Neural cell (in vitro differentiated cells): ENCODE measurements around the gene SPPL2A. TPM values are rescaled to one million over a fixed set of nuclear protein-coding genes. Genes with fewer than 3 reads are reported as not detected.

ENCODE experiments used
- H2AFZ ChIP-seq: fragments of 200-600, 300-800 bp; sonication (generic), shearing (Covaris generic); 2 replicates; pipeline ENCODE4 v1.6.0; 2014; ENCODE audit warnings: low read depth, mild to moderate bottlenecking, antibody characterized with exemption, low read length, moderate library complexity
- H3F3A ChIP-seq: fragments of 200-600 bp; shearing (Covaris generic); 2 replicates; pipeline ENCODE4 v1.6.1; 2016; ENCODE audit warnings: mild to moderate bottlenecking, moderate library complexity, mixed read lengths, antibody characterized with exemption, low read length; ENCODE audit not compliant: insufficient read depth, poor library complexity, severe bottlenecking
- H3K27ac ChIP-seq: fragments of 200-600, 300-800 bp; sonication (generic), shearing (Covaris generic); 2 replicates; pipeline ENCODE4 v1.5.1; 2014; ENCODE audit warnings: mild to moderate bottlenecking, low read length, moderate library complexity
- H3K27me3 ChIP-seq: fragments of 300-800, 200-600 bp; sonication (generic), shearing (Covaris generic); 2 replicates; pipeline ENCODE4 v1.6.0; 2014; ENCODE audit warnings: mild to moderate bottlenecking, low read depth, low read length, moderate library complexity; ENCODE audit not compliant: insufficient read depth
- H3K36me3 ChIP-seq: fragments of 300-800, 200-600 bp; sonication (generic), shearing (Covaris generic); 2 replicates; pipeline ENCODE4 v1.5.1; 2014; ENCODE audit warnings: mild to moderate bottlenecking, antibody characterized with exemption, low read length, moderate library complexity; ENCODE audit not compliant: insufficient read depth
- H3K4me2 ChIP-seq: fragments of 300-800, 200-600 bp; sonication (generic), shearing (Covaris generic); 2 replicates; pipeline ENCODE4 v1.6.0; 2014; ENCODE audit warnings: mild to moderate bottlenecking, low read length
- H3K4me3 ChIP-seq: fragments of 300-800, 200-600 bp; sonication (generic), shearing (Covaris generic); 2 replicates; pipeline ENCODE4 v1.5.1; 2014; ENCODE audit warnings: mild to moderate bottlenecking, low read length, moderate library complexity
- H3K79me2 ChIP-seq: fragments of 200-600 bp; shearing (Covaris generic); replicated peaks from 2 replicates; pipeline ENCODE4 v1.6.0; 2014; ENCODE audit warnings: mild to moderate bottlenecking, low read length, moderate library complexity; ENCODE audit not compliant: insufficient read depth
- H3K9ac ChIP-seq: fragments of 300-800, 200-600 bp; sonication (generic), shearing (Covaris generic); 2 replicates; pipeline ENCODE4 v1.6.1; 2016; ENCODE audit warnings: mild to moderate bottlenecking, low read length, mixed read lengths
- H3K9me2 ChIP-seq: fragments of 200-600 bp; shearing (Covaris generic); 2 replicates; pipeline ENCODE4 v1.6.1; 2016; ENCODE audit warnings: mild to moderate bottlenecking, low read length, mixed read lengths; ENCODE audit not compliant: insufficient read depth
- H3K9me3 ChIP-seq: fragments of 200-600, 300-800 bp; sonication (generic), shearing (Covaris generic); 2 replicates; pipeline ENCODE4 v1.6.1; 2016; ENCODE audit warnings: mild to moderate bottlenecking, mixed run types, low read length, moderate library complexity, mixed read lengths
- H4K20me1 ChIP-seq: fragments of 200-600 bp; shearing (Covaris generic); 2 replicates; pipeline ENCODE4 v1.6.1; 2016; ENCODE audit warnings: mild to moderate bottlenecking, mixed run types; ENCODE audit not compliant: insufficient read depth
- CTCF ChIP-seq: fragments of 450-650 bp; IDR thresholded peaks from 2 replicates; pipeline ENCODE4 v1.5.1; 2014; ENCODE audit warnings: antibody characterized with exemption, mild to moderate bottlenecking, moderate library complexity; ENCODE audit not compliant: poor library complexity, severe bottlenecking
- EP300 ChIP-seq: fragments of 450-650 bp; conservative IDR thresholded peaks from 2 replicates; pipeline ENCODE4 v1.6.1; 2014; ENCODE audit warnings: antibody characterized with exemption, mild to moderate bottlenecking, moderate library complexity; ENCODE audit not compliant: poor library complexity, severe bottlenecking
- EZH2 ChIP-seq: fragments of 200-600, 300-800 bp; shearing (Covaris generic), sonication (generic); IDR thresholded peaks from 2 replicates; pipeline ENCODE4 v1.6.1; 2014; ENCODE audit warnings: antibody characterized with exemption, low read length, borderline replicate concordance, mild to moderate bottlenecking; ENCODE audit not compliant: insufficient read depth, poor library complexity, severe bottlenecking
- MXI1 ChIP-seq: fragments of 450-650 bp; conservative IDR thresholded peaks from 2 replicates; pipeline ENCODE4 v1.6.1; 2014; ENCODE audit warnings: antibody characterized with exemption, mild to moderate bottlenecking; ENCODE audit not compliant: poor library complexity, severe bottlenecking
- POLR2AphosphoS5 ChIP-seq: IDR thresholded peaks from 2 replicates; pipeline ENCODE4 v1.6.1; 2012
- RAD21 ChIP-seq: fragments of 450-650 bp; conservative IDR thresholded peaks from 2 replicates; pipeline ENCODE4 v1.6.1; 2014; ENCODE audit warnings: antibody characterized with exemption, mild to moderate bottlenecking, moderate library complexity
- REST ChIP-seq: IDR thresholded peaks from 2 replicates; pipeline ENCODE4 v1.6.1; 2012; ENCODE audit warnings: borderline replicate concordance
- SMC3 ChIP-seq: fragments of 450-650 bp; conservative IDR thresholded peaks from 2 replicates; pipeline ENCODE4 v1.6.1; 2014; ENCODE audit warnings: antibody characterized with exemption, mild to moderate bottlenecking, moderate library complexity; ENCODE audit not compliant: poor library complexity
- TAF1 ChIP-seq: IDR thresholded peaks from 2 replicates; pipeline ENCODE4 v1.6.1; 2012; ENCODE audit warnings: low read depth
- polyA plus RNA-seq: library from polyadenylated mRNA; depleted of rRNA; stranded (reverse); fragments of >200 nt; gene quantifications from 2 replicates; pipeline ENCODE4 v1.2.3, GENCODE V29; 2014

Gene SPPL2A
- polyA plus RNA-seq, 1 donor from 2014 or later, result 29.9 TPM

GRCh38 chr15:50773389-50773788 lies 7.9 kb upstream of the SPPL2A start:
- H3K9me2 ChIP-seq, result no peaks in the 10 kb centered on the region
- H3K9ac ChIP-seq, result no peak overlapping the region
- no peaks in the 10 kb centered on the region for H3K9me3 ChIP-seq
- TF ChIP-seq TAF1, result no peak
- TF ChIP-seq MXI1, result no peak
- no peak for TF ChIP-seq RAD21
- TF ChIP-seq CTCF, result no peak
- no peak for TF ChIP-seq EZH2
- TF ChIP-seq SMC3, result no peak
- TF ChIP-seq POLR2AphosphoS5, result no peak
- TF ChIP-seq REST, result no peak
- TF ChIP-seq EP300, result no peak
- H2AFZ ChIP-seq, result no peak overlapping the region
- H3K4me3 ChIP-seq, result no peak overlapping the region
- no peaks in the 10 kb centered on the region for H4K20me1 ChIP-seq
- no peaks in the 10 kb centered on the region for H3K36me3 ChIP-seq
- no peaks in the 10 kb centered on the region for H3F3A ChIP-seq
- H3K27me3 ChIP-seq, result no peaks in the 10 kb centered on the region
- H3K27ac ChIP-seq, result no peak overlapping the region
- H3K4me2 ChIP-seq, result no peak overlapping the region
- no peaks in the 10 kb centered on the region for H3K79me2 ChIP-seq

- Histone ChIP-seq H3F3A (no peaks in the 10 kb centered on the region), H4K20me1 (no peaks in the 10 kb centered on the region)
- TF ChIP-seq MXI1, result no peak
Observed at GRCh38 chr15:50767332-50767861, 1.9 kb upstream of the SPPL2A start.

More at GRCh38 chr15:50767332-50767861, 1.9 kb upstream of the SPPL2A start:
- no peaks in the 10 kb centered on the region for H3K27me3 ChIP-seq
- no peak overlapping the region for H3K9ac ChIP-seq
- no peak overlapping the region for H2AFZ ChIP-seq
- peaks cover 24% of the 10 kb centered on the region for H3K79me2 ChIP-seq
- H3K4me3 ChIP-seq, result no peak overlapping the region
- H3K36me3 ChIP-seq, result no peaks in the 10 kb centered on the region
- no peaks in the 10 kb centered on the region for H3K9me2 ChIP-seq
- H3K9me3 ChIP-seq, result no peaks in the 10 kb centered on the region
- no peak overlapping the region for H3K27ac ChIP-seq
- no peak overlapping the region for H3K4me2 ChIP-seq
